K562 (cell line): Measurements from ENCODE around the gene CHURC1. TPM values are rescaled to one million over a fixed set of nuclear protein-coding genes. Genes with fewer than 3 reads are reported as not detected.

Experiments used
- ARHGAP35 ChIP-seq: fragments of 450-650 bp; IDR thresholded peaks from 2 replicates; pipeline ENCODE4 v1.6.1; 2018; ENCODE audit not compliant: partially characterized antibody
- BDP1 ChIP-seq: IDR thresholded peaks from 3 replicates; pipeline ENCODE4 v1.6.1; 2011; ENCODE audit not compliant: insufficient read length, insufficient read depth
- CBX3 ChIP-seq, 2 experiments: IDR thresholded peaks; 1 replicate in 1 of 2; 2 replicates in 1 of 2; pipeline ENCODE4 v1.6.1; 2012; ENCODE audit warnings: inconsistent platforms in 2 of 2, low read length in 2 of 2, borderline replicate concordance in 1 of 2, control low read depth in 1 of 2
- MCM2 ChIP-seq: fragments of 450-650 bp; IDR thresholded peaks from 2 replicates; pipeline ENCODE4 v1.6.1; 2017; ENCODE audit warnings: low read depth, mild to moderate bottlenecking
- MYC ChIP-seq, 2 experiments: fragments of 250-450 bp in 1 of 2; sonication (Bioruptor Pico) in 1 of 2; IDR thresholded peaks; 2 replicates each; pipeline versions ENCODE4 v1.5.1 to v1.6.1; 2012 to 2021; ENCODE audit warnings: low read depth in 2 of 2, borderline replicate concordance in 1 of 2, improper control_type of control experiment in 1 of 2, low read length in 1 of 2, mild to moderate bottlenecking in 1 of 2, moderate library complexity in 1 of 2
- PHF8 ChIP-seq: fragments of 200-600 bp; sonication (generic); IDR thresholded peaks from 2 replicates; pipeline ENCODE4 v1.6.1; 2012; ENCODE audit warnings: mixed run types, mild to moderate bottlenecking, inconsistent platforms, low read length, moderate library complexity, borderline replicate concordance
- POLR2H ChIP-seq: IDR thresholded peaks from 2 replicates; pipeline ENCODE4 v1.6.1; 2016; ENCODE audit warnings: missing genetic modification characterization, low read depth, mild to moderate bottlenecking, control low read depth, missing compliant biosample characterization, moderate library complexity
- RBBP5 ChIP-seq: fragments of 200-600 bp; sonication (generic); IDR thresholded peaks from 2 replicates; pipeline ENCODE4 v1.6.1; 2012; ENCODE audit warnings: borderline replicate concordance, mild to moderate bottlenecking, low read length, control low read depth, inconsistent platforms; ENCODE audit not compliant: insufficient read depth, poor library complexity, severe bottlenecking
- TAF7 ChIP-seq: fragments of 450-650 bp; IDR thresholded peaks from 2 replicates; pipeline ENCODE4 v1.6.1; 2016; ENCODE audit warnings: missing genetic modification characterization, missing compliant biosample characterization
- TEAD2 ChIP-seq: fragments of 450-650 bp; IDR thresholded peaks from 2 replicates; pipeline ENCODE4 v1.6.1; 2016; ENCODE audit warnings: missing genetic modification characterization, control low read depth, missing compliant biosample characterization
- YY1 ChIP-seq, 3 experiments: IDR thresholded peaks; 2 replicates each; pipeline ENCODE4 v1.6.1; 2011; ENCODE audit warnings: low read length in 2 of 3, mild to moderate bottlenecking in 2 of 3, moderate library complexity in 2 of 3, borderline replicate concordance in 1 of 3, control low read depth in 1 of 3, low read depth in 1 of 3; ENCODE audit not compliant: insufficient read depth in 3 of 3, insufficient replicate concordance in 2 of 3, control insufficient read depth in 1 of 3, insufficient read length in 1 of 3; ENCODE audit errors: extremely low read depth in 1 of 3
- polyA plus RNA-seq, 8 experiments: library from polyadenylated mRNA; depleted of rRNA in 4 of 8; stranded (reverse) in 5 of 8; unstranded in 3 of 8; fragments of >200 nt; fragmentation: Nextera tagmentation in 2 of 8; fragmentation: Illumina TruSeq in 1 of 8; extraction: Ambion mirVana in 2 of 8; extraction: Trizol in 1 of 8; gene quantifications; 2 replicates each; pipeline versions ENCODE4 v1.2.1 to v1.2.3, GENCODE V29; 2011 to 2014; ENCODE audit warnings: inconsistent platforms in 1 of 8, missing spikeins in 1 of 8
- total RNA-seq, 7 experiments: library from RNA; depleted of rRNA in 6 of 7; stranded (reverse); fragments of >200 nt in 6 of 7; fragmentation: Illumina TruSeq in 2 of 7; extraction: Trizol in 2 of 7; gene quantifications; 2 replicates each; pipeline versions ENCODE4 v1.2.1 to v1.2.3, GENCODE V29; 2011 to 2021; ENCODE audit warnings: low replicate concordance in 1 of 7
- TF ChIP-seq, protein P1 (sequence below): fragments of 250-450 bp; sonication (Bioruptor Pico); IDR thresholded peaks from 2 replicates; pipeline ENCODE4 v1.4.0; 2020
- TF ChIP-seq, protein P2 (sequence below): sonication (generic); formaldehyde crosslinking; IDR thresholded peaks from 2 replicates; pipeline ENCODE4 v1.8.1; 2023; ENCODE audit warnings: mild to moderate bottlenecking, missing genetic modification reagents

The CHURC1 gene
- total and polyA plus RNA-seq, 9 of the 15 experiments (the other 6 are each of a cell fraction or from before 2014, with no cell fraction given), result 27.3 to 239 (median 45.6) TPM

DNA sequence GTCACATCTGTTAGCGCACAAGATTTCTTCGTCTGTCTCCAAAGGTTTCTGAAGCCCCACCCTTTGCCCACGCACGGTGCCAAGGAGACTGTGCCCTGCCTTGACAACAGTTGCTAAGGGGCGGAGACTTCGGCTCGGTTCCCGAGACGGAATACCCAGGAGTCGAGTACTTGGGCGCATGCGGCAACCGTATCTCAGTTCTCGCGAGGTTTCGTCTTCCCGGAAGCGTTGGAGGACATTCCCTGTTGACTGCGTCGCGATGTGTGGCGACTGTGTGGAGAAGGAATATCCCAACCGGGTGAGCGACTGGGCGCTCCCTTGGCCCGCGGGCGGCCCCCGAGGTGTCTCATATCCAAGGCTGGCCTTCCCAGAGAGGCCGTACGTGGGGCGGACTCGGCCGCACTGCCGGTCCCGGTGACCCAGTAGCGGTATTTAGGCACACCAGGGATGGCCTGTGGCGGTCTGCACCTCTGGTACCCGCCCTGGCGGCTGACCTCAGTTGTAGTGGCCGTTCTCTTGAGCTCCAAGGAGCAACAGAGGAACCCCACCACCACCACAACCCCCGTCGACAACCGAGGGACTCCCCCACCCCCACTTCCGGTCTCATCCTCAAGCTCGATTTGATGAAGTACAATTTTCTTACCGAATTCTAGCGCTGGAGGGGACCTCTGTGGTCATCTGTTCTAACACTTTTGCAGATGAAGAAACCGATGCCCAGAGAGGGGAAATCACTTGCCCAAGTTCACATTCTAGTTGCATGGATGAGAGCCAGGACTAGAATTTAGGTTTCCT lies at the start of gene CHURC1 (continued):
- TF ChIP-seq, protein P1, sequence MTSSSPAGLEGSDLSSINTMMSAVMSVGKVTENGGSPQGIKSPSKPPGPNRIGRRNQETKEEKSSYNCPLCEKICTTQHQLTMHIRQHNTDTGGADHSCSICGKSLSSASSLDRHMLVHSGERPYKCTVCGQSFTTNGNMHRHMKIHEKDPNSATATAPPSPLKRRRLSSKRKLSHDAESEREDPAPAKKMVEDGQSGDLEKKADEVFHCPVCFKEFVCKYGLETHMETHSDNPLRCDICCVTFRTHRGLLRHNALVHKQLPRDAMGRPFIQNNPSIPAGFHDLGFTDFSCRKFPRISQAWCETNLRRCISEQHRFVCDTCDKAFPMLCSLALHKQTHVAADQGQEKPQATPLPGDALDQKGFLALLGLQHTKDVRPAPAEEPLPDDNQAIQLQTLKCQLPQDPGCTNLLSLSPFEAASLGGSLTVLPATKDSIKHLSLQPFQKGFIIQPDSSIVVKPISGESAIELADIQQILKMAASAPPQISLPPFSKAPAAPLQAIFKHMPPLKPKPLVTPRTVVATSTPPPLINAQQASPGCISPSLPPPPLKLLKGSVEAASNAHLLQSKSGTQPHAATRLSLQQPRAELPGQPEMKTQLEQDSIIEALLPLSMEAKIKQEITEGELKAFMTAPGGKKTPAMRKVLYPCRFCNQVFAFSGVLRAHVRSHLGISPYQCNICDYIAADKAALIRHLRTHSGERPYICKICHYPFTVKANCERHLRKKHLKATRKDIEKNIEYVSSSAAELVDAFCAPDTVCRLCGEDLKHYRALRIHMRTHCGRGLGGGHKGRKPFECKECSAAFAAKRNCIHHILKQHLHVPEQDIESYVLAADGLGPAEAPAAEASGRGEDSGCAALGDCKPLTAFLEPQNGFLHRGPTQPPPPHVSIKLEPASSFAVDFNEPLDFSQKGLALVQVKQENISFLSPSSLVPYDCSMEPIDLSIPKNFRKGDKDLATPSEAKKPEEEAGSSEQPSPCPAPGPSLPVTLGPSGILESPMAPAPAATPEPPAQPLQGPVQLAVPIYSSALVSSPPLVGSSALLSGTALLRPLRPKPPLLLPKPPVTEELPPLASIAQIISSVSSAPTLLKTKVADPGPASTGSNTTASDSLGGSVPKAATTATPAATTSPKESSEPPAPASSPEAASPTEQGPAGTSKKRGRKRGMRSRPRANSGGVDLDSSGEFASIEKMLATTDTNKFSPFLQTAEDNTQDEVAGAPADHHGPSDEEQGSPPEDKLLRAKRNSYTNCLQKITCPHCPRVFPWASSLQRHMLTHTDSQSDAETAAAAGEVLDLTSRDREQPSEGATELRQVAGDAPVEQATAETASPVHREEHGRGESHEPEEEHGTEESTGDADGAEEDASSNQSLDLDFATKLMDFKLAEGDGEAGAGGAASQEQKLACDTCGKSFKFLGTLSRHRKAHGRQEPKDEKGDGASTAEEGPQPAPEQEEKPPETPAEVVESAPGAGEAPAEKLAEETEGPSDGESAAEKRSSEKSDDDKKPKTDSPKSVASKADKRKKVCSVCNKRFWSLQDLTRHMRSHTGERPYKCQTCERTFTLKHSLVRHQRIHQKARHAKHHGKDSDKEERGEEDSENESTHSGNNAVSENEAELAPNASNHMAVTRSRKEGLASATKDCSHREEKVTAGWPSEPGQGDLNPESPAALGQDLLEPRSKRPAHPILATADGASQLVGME (CRISPR knock-in tag), result peak; percentile 63; the same call in 1 of the 2 replicates
- TF ChIP-seq POLR2H (tag), result peak; percentile 30; the same call in 1 of the 2 replicates
- peak; percentile 89 for TF ChIP-seq RBBP5
- no peak for TF ChIP-seq CBX3 (IDR thresholded peaks at IDR 0.05; ENCODE audit: borderline replicate concordance in 1 of 2, low read length in 2 of 2)
- TF ChIP-seq, protein P2, sequence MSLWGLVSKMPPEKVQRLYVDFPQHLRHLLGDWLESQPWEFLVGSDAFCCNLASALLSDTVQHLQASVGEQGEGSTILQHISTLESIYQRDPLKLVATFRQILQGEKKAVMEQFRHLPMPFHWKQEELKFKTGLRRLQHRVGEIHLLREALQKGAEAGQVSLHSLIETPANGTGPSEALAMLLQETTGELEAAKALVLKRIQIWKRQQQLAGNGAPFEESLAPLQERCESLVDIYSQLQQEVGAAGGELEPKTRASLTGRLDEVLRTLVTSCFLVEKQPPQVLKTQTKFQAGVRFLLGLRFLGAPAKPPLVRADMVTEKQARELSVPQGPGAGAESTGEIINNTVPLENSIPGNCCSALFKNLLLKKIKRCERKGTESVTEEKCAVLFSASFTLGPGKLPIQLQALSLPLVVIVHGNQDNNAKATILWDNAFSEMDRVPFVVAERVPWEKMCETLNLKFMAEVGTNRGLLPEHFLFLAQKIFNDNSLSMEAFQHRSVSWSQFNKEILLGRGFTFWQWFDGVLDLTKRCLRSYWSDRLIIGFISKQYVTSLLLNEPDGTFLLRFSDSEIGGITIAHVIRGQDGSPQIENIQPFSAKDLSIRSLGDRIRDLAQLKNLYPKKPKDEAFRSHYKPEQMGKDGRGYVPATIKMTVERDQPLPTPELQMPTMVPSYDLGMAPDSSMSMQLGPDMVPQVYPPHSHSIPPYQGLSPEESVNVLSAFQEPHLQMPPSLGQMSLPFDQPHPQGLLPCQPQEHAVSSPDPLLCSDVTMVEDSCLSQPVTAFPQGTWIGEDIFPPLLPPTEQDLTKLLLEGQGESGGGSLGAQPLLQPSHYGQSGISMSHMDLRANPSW (CRISPR knock-in tag), result 0 out of 2 replicates have a peak, but pooled peaks have one; percentile 29
- peak; percentile 93 for TF ChIP-seq PHF8
- no peak for TF ChIP-seq MCM2
- peak; percentile 80 for TF ChIP-seq ARHGAP35
- no peak for TF ChIP-seq TEAD2 (tag)
- TF ChIP-seq BDP1, result no peak
- peak; percentile 58; the same call in 1 of the 2 replicates for TF ChIP-seq MYC (IDR thresholded peaks at IDR 0.05; ENCODE audit: low read depth, low read length)
- no peak for TF ChIP-seq MYC (CRISPR knock-in tag; IDR thresholded peaks at IDR 0.05; ENCODE audit: borderline replicate concordance, low read depth)
- TF ChIP-seq YY1 (IDR thresholded peaks at IDR 0.05; ENCODE audit: borderline replicate concordance in 1 of 3, control insufficient read depth in 1 of 3, extremely low read depth in 1 of 3, insufficient read depth in 3 of 3, insufficient read length in 1 of 3, insufficient replicate concordance in 2 of 3, low read depth in 1 of 3, low read length in 2 of 3), result peak in 2 of 3 experiments; percentile 27 to 29
- TF ChIP-seq TAF7 (tag), result peak; percentile 90
